H1 (cell line): ENCODE measurements around the gene NKD2. TPM values are rescaled to one million over a fixed set of nuclear protein-coding genes. Genes with fewer than 3 reads are reported as not detected.

ENCODE experiments used
- BACH1 ChIP-seq: IDR thresholded peaks from 2 replicates; pipeline ENCODE4 v1.6.1; 2012; ENCODE audit warnings: low read length, improper control_type of control experiment
- FOSL1 ChIP-seq: IDR thresholded peaks from 2 replicates; pipeline ENCODE4 v1.6.1; 2011; ENCODE audit warnings: mild to moderate bottlenecking, low read depth, low read length, moderate library complexity; ENCODE audit not compliant: insufficient read depth
- KDM1A ChIP-seq: fragments of 200-600, 300-600 bp; sonication (generic); IDR thresholded peaks from 2 replicates; pipeline ENCODE4 v1.7.1; 2016; ENCODE audit warnings: mild to moderate bottlenecking, low read length, borderline replicate concordance
- SP4 ChIP-seq: IDR thresholded peaks from 2 replicates; pipeline ENCODE4 v1.6.1; 2012; ENCODE audit warnings: low read length, inconsistent platforms
- polyA plus RNA-seq, 7 experiments: library from polyadenylated mRNA; depleted of rRNA in 3 of 7; stranded (reverse) in 5 of 7; unstranded in 2 of 7; fragments of >200 nt in 5 of 7; fragments of 200-250 nt in 2 of 7; gene quantifications; 1 replicate in 5 of 7; 2 replicates in 1 of 7; 4 replicates in 1 of 7; pipeline versions ENCODE4 v1.2.1 to v1.2.3, GENCODE V29; 2011 to 2013; ENCODE audit warnings: missing spikeins in 2 of 7, mixed read lengths in 2 of 7
- total RNA-seq: library from RNA; stranded (reverse); fragmentation: NEBNext Ultra II Directional; extraction: Animal tissue kit (Norgen Biotek cat#: 25700); gene quantifications from 2 replicates; pipeline ENCODE4 v1.2.1, GENCODE V29; 2021

Gene NKD2
- total and polyA plus RNA-seq, 2 of the 8 experiments (the other 6 are each of a cell fraction or from before 2014, with no cell fraction given), result 5.5 to 7.9 TPM

DNA sequence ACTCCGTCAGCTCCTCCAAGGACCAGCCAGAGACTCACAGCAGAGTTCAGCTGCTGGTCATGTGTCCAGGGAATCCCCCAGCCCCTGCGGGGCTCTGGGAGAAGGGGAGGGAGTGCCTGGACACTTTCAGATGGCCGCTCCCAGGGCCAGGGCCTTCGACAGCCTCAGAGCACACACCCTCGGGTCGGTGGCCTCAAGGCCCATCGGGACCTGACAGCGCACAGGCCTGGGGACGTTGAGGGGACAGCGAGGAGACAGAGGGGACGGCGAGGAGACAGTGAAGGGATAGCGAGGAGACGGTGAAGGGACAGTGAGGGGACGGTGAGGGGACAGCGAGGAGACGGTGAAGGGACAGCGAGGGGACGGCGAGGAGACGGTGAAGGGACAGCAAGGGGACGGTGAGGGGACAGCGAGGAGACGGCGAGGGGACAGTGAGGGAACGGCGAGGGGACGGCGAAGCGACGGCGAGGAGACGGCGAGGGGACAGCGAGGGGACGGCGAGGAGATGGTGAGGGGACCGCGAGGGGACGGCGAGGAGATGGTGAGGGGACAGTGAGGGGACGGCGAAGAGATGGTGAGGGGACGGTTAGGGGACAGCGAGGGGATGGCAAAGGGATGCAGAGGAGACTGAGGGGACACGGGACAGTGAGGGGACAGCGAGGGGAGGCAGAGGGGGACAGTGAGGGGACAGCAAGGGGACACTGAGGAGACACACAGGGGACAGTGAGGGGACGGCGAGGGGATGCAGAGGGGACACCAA is 56.0 kb downstream of the NKD2 start (continued):
- no peak for TF ChIP-seq BACH1
- no peak for TF ChIP-seq SP4
- TF ChIP-seq FOSL1, result no peak
- no peak for TF ChIP-seq KDM1A
- TF ChIP-seq, all 59 proteins: peak for 0
